Endothelial cell (in vitro differentiated cells): Measurements from ENCODE around the gene ATP6V0E2. TPM values are rescaled to one million over a fixed set of nuclear protein-coding genes. Genes with fewer than 3 reads are reported as not detected.

Source experiments
- DNase-seq: peaks from one replicate; pipeline ENCODE4 v3.0.0; 2021; ENCODE audit warnings: low spot score
- H3K27ac Mint-ChIP-seq: one replicate; pipeline ENCODE4 v1.8.0; 2021; ENCODE audit warnings: mixed read lengths, inconsistent platforms; ENCODE audit not compliant: unreplicated experiment
- H3K27me3 Mint-ChIP-seq: one replicate; pipeline ENCODE4 v1.8.0; 2021; ENCODE audit warnings: mild to moderate bottlenecking, moderate library complexity, mixed read lengths, inconsistent platforms; ENCODE audit not compliant: unreplicated experiment
- H3K36me3 Mint-ChIP-seq: one replicate; pipeline ENCODE4 v1.8.0; 2021; ENCODE audit warnings: mild to moderate bottlenecking, low read depth, mixed read lengths, inconsistent platforms; ENCODE audit not compliant: unreplicated experiment
- H3K4me1 Mint-ChIP-seq: one replicate; pipeline ENCODE4 v1.8.0; 2021; ENCODE audit warnings: mild to moderate bottlenecking, mixed read lengths, inconsistent platforms; ENCODE audit not compliant: unreplicated experiment
- H3K4me3 Mint-ChIP-seq: one replicate; pipeline ENCODE4 v1.8.0; 2021; ENCODE audit warnings: mild to moderate bottlenecking, mixed read lengths, inconsistent platforms; ENCODE audit not compliant: unreplicated experiment
- H3K9me3 Mint-ChIP-seq: one replicate; pipeline ENCODE4 v1.8.0; 2021; ENCODE audit warnings: mixed read lengths, inconsistent platforms; ENCODE audit not compliant: unreplicated experiment
- CTCF ChIP-seq: fragments of 200-600 bp; sonication (generic); IDR thresholded peaks from one replicate; pipeline ENCODE4 v1.5.0; 2021; ENCODE audit warnings: antibody characterized with exemption; ENCODE audit not compliant: unreplicated experiment
- total RNA-seq: library from RNA; stranded (reverse); fragmentation: NEBNext Ultra II Directional; extraction: Animal tissue kit (Norgen Biotek cat#: 25700); gene quantifications from one replicate; pipeline ENCODE4 v1.2.1, GENCODE V29; 2021; ENCODE audit not compliant: unreplicated experiment

The ATP6V0E2 gene
- total RNA-seq, 1 donor from 2014 or later: 18.5 TPM

- H3K4me1 Mint-ChIP-seq: peaks cover 3% of the 10 kb centered on the region
- H3K9me3 Mint-ChIP-seq: no peaks in the 10 kb centered on the region
- TF ChIP-seq CTCF: no peak
- H3K4me3 Mint-ChIP-seq: no peak overlapping the region
- H3K27me3 Mint-ChIP-seq: peaks cover 24% of the 10 kb centered on the region
- no peak overlapping the region for H3K27ac Mint-ChIP-seq
- DNase-seq: no peak
- H3K36me3 Mint-ChIP-seq: peaks cover 8% of the 10 kb centered on the region
Observed at GRCh38 chr7:149830997-149831740, 42.6 kb upstream of the ATP6V0E2 start.

- H3K27me3 Mint-ChIP-seq: peaks cover 26% of the 10 kb centered on the region
- peak overlapping the region; percentile 64 for H3K27ac Mint-ChIP-seq
- TF ChIP-seq CTCF: no peak
- H3K9me3 Mint-ChIP-seq: no peaks in the 10 kb centered on the region
- DNase-seq: no peak
- H3K36me3 Mint-ChIP-seq: peaks cover 8% of the 10 kb centered on the region
- H3K4me1 Mint-ChIP-seq: peaks cover 3% of the 10 kb centered on the region
- peak overlapping the region; percentile 28 for H3K4me3 Mint-ChIP-seq
Observed at GRCh38 chr7:149831741-149832219, 42.0 kb upstream of the ATP6V0E2 start.

GRCh38 chr7:149832332-149833041 lies 41.3 kb upstream of the ATP6V0E2 start:
- Mint-ChIP-seq H3K36me3 (peaks cover 8% of the 10 kb centered on the region), H3K4me3 (no peak overlapping the region), H3K27me3 (peaks cover 26% of the 10 kb centered on the region), H3K9me3 (no peaks in the 10 kb centered on the region), H3K27ac (no peak overlapping the region), H3K4me1 (peaks cover 3% of the 10 kb centered on the region)
- no peak for TF ChIP-seq CTCF
- DNase-seq: no peak

GRCh38 chr7:149833495-149834130 lies 40.2 kb upstream of the ATP6V0E2 start:
- Mint-ChIP-seq H3K4me1 (peaks cover 10% of the 10 kb centered on the region), H3K27ac (no peak overlapping the region), H3K4me3 (no peak overlapping the region), H3K27me3 (peaks cover 18% of the 10 kb centered on the region), H3K36me3 (peaks cover 8% of the 10 kb centered on the region), H3K9me3 (no peaks in the 10 kb centered on the region)
- no peak for TF ChIP-seq CTCF
- DNase-seq: no peak
